ENCODE measurements around the gene TAP1. TPM values are rescaled to one million over a fixed set of nuclear protein-coding genes. Genes with fewer than 3 reads are reported as not detected.

The TAP1 gene
- total and polyA plus RNA-seq, 9 of the 15 experiments (the other 6 are each of a cell fraction or from before 2014, with no cell fraction given) = 1.3 to 6.0 (median 4.2) TPM

DNA sequence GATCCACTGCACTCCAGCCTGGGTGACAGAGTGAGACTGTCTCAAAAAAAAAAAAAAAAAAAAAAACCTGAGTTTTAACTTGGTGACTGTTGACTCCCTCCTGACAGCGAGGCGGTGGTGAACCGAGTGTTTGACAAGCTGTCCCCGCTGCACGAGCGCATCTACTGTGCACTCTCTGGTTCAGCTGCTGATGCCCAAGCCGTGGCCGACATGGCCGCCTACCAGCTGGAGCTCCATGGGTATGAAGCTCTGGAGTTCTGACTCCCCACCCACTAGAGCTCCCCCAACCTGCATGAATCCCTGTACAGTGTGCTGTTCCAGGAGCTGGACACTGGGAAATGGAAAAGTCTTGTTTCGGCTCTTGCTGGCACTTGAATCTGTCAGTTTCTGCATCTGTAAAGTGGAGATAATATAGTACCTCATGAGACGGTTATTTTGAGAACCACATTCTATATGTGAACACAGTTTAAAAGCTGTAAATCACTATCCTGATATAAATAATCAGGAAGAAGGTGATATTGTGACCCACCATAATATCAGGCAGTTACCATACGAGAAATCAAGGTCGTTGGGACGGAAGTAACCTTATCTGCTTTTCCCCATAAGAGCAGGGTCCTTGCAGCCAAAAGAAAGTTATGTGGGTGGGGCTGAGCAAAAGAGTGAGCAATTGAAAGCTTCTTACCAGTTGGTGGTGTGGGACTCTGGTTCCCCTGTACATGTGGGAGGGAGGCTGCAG is 3.8 kb upstream of the TAP1 start:
- H3K9ac ChIP-seq (ENCODE audit: insufficient read depth in 1 of 2, low read depth in 2 of 2, low read length in 2 of 2) = 0 out of 4 replicates have a peak overlapping the region, but pooled peaks of 1 of the 2 experiments have one; percentile 18
- H3K9me3 ChIP-seq (replicated peaks; ENCODE audit: control insufficient read depth, insufficient read depth, low read depth, low read length) = no peaks in the 10 kb centered on the region
- intact Hi-C loops (cut with micrococcal nuclease) = no loop called here
- H3K27me3 ChIP-seq (ENCODE audit: control insufficient read depth in 2 of 2, insufficient read depth in 2 of 2, low read length in 2 of 2) = peaks cover 14 to 36% of the 10 kb centered on the region in 2 experiments
- POLR2A ChIA-PET = interaction anchor here (0.6 to 7.5 kb wide), 9 partner anchors 11 to 1080 kb away, joined by 3 to 56 read pairs (median 4); partner anchors contain the start of genes TAP2 and VWA7
- DNase-seq (ENCODE audit: extremely low read depth in 1 of 4, low spot score in 3 of 4) (peak in 3 of 4 experiments; percentile 28 to 76 (median 72)), FAIRE-seq (peak; percentile 80), ATAC-seq (peak; percentile 18; the same call in 2 of the 3 replicates)
- H3K79me2 ChIP-seq (ENCODE audit: control insufficient read depth, insufficient read depth, low read length) = no peaks in the 10 kb centered on the region
- no peak overlapping the region for H3K4me3 ChIP-seq
- WGBS (ENCODE audit: insufficient coverage, low coverage, missing lambda C conversion rate) = 0% methylated on average over 14 of the region's 14 CpGs
- H2AFZ ChIP-seq (ENCODE audit: low read depth, low read length) = no peak overlapping the region
- no peaks in the 10 kb centered on the region for H3K36me3 ChIP-seq (ENCODE audit: control insufficient read depth, insufficient read depth, low read length)
- CTCF ChIA-PET (ENCODE audit: low intra/inter-chr PET ratio) = no interaction called here
- H3K27ac ChIP-seq (ENCODE audit: extremely low read depth, low read depth, low read length) = no peak overlapping the region
- H3K4me2 ChIP-seq (ENCODE audit: insufficient read depth, low read length) = no peak overlapping the region
- H3K9me1 ChIP-seq (ENCODE audit: control insufficient read depth, insufficient read depth, low read length) = peaks cover 3% of the 10 kb centered on the region
- no TSS peak for BruUV-seq (replicated peaks)
- H3K4me1 ChIP-seq (replicated peaks in 1 of 2; ENCODE audit: control insufficient read depth in 2 of 2, insufficient read depth in 2 of 2, low read length in 2 of 2) = peaks cover 27 to 30% of the 10 kb centered on the region in 2 experiments
- 0 out of 2 replicates have a peak, but pooled peaks cover 8% of the 10 kb centered on the region for H4K20me1 ChIP-seq (replicated peaks; ENCODE audit: control insufficient read depth, insufficient read depth, low read length)
- in situ Hi-C loops (cut with MboI) = no loop called here
- TF ChIP-seq, protein P1, sequence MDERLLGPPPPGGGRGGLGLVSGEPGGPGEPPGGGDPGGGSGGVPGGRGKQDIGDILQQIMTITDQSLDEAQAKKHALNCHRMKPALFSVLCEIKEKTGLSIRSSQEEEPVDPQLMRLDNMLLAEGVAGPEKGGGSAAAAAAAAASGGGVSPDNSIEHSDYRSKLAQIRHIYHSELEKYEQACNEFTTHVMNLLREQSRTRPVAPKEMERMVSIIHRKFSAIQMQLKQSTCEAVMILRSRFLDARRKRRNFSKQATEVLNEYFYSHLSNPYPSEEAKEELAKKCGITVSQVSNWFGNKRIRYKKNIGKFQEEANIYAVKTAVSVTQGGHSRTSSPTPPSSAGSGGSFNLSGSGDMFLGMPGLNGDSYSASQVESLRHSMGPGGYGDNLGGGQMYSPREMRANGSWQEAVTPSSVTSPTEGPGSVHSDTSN (CRISPR knock-in tag; IDR thresholded peaks at IDR 0.05; ENCODE audit: low read depth) = no peak
- TF ChIP-seq, protein P1 (tag; conservative IDR thresholded peaks at IDR 0.05; ENCODE audit: low read depth) = peak; percentile 56
- TF ChIP-seq SMARCE1 (IDR thresholded peaks at IDR 0.05) (peak; percentile 52; the same call in 1 of the 2 replicates), ARNT (IDR thresholded peaks at IDR 0.05) (0 out of 4 replicates have a peak, but pooled peaks of 1 of the 2 experiments have one; percentile 28), TBL1XR1 (IDR thresholded peaks at IDR 0.05; ENCODE audit: low read length in 2 of 2) (peak in 1 of 2 experiments; percentile 72; a peak in 2 of 4 replicates), MTA3 (IDR thresholded peaks at IDR 0.05; ENCODE audit: borderline replicate concordance) (0 out of 2 replicates have a peak, but pooled peaks have one; percentile 43), NFIC (IDR thresholded peaks at IDR 0.05) (peak; percentile 85)
- TF ChIP-seq, protein P2, sequence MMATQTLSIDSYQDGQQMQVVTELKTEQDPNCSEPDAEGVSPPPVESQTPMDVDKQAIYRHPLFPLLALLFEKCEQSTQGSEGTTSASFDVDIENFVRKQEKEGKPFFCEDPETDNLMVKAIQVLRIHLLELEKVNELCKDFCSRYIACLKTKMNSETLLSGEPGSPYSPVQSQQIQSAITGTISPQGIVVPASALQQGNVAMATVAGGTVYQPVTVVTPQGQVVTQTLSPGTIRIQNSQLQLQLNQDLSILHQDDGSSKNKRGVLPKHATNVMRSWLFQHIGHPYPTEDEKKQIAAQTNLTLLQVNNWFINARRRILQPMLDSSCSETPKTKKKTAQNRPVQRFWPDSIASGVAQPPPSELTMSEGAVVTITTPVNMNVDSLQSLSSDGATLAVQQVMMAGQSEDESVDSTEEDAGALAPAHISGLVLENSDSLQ (IDR thresholded peaks at IDR 0.05) = peak; percentile 30; the same call in 1 of the 2 replicates
- TF ChIP-seq, protein P3, sequence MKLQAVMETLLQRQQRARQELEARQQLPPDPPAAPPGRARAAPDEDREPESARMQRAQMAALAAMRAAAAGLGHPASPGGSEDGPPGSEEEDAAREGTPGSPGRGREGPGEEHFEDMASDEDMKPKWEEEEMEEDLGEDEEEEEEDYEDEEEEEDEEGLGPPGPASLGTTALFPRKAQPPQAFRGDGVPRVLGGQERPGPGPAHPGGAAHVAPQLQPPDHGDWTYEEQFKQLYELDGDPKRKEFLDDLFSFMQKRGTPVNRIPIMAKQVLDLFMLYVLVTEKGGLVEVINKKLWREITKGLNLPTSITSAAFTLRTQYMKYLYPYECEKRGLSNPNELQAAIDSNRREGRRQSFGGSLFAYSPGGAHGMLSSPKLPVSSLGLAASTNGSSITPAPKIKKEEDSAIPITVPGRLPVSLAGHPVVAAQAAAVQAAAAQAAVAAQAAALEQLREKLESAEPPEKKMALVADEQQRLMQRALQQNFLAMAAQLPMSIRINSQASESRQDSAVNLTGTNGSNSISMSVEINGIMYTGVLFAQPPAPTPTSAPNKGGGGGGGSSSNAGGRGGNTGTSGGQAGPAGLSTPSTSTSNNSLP (IDR thresholded peaks at IDR 0.05; ENCODE audit: borderline replicate concordance, low read depth, low read length) = peak; percentile 76
- TF ChIP-seq, protein P4, sequence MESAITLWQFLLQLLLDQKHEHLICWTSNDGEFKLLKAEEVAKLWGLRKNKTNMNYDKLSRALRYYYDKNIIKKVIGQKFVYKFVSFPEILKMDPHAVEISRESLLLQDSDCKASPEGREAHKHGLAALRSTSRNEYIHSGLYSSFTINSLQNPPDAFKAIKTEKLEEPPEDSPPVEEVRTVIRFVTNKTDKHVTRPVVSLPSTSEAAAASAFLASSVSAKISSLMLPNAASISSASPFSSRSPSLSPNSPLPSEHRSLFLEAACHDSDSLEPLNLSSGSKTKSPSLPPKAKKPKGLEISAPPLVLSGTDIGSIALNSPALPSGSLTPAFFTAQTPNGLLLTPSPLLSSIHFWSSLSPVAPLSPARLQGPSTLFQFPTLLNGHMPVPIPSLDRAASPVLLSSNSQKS (CRISPR knock-in tag; IDR thresholded peaks at IDR 0.05) = no peak

Data from K562 (cell line).